22Rv1 (cell line): ENCODE measurements around the gene NDUFAF7.

Source experiments
- CTCF ChIP-seq: fragments of 450-650 bp; IDR thresholded peaks from 2 replicates; pipeline ENCODE4 v1.5.1; 2017; ENCODE audit warnings: mild to moderate bottlenecking
- ZFX ChIP-seq: fragments of 450-650 bp; IDR thresholded peaks from 2 replicates; pipeline ENCODE4 v1.6.1; 2017; ENCODE audit warnings: antibody characterized with exemption, borderline replicate concordance

DNA sequence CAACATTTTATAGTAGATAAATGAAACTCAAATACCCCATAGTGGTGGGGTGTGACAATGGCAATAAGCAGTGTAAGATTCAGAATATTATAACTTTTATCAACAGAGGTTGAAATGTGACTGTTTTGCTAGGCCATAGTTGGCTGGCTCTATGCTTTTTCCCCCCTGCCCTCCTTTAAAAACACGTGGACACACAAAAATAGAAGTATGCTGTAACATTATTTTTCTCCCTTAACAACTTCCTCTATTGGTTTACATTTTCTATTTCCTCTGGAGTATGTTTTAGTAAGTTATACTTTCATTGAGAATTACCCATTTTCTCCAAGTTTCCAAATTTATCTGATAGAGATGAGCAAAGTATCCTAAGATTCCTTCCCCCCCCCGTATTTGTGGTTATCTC is 31.1 kb downstream of the NDUFAF7 start:
- TF ChIP-seq CTCF (no peak), ZFX (no peak)
